HCT116 (cell line): ENCODE data around the gene RFX2. TPM values are rescaled to one million over a fixed set of nuclear protein-coding genes. Genes with fewer than 3 reads are reported as not detected.

ENCODE experiments used
- ATAC-seq: fragments of 200-7000 bp; cut with Tn5 transposase; 2 replicates; pipeline ENCODE4 v1.9.1; 2020; ENCODE audit warnings: mild to moderate bottlenecking, moderate library complexity
- BruUV-seq: library from RNA; stranded (reverse); fragments of 400-500 nt; replicated peaks from 2 replicates; lab custom pipeline; 2021; lab: Mats Ljungman, UMichigan
- CTCF ChIA-PET: fragments of 300-600 bp; sonication (Branson Sonifier 250); formaldehyde crosslinking; loops from one replicate; lab custom pipeline; 2021; ENCODE audit warnings: antibody characterized with exemption; lab: Charles Lee
- POLR2A ChIA-PET: fragments of 300-600, 350-600 bp; sonication (Branson Sonifier 250); formaldehyde crosslinking; loops from one replicate; lab custom pipeline; 2021; ENCODE audit warnings: antibody characterized with exemption; lab: Charles Lee
- RAD21 ChIA-PET, 2 experiments: fragments of 300-600 bp; sonication (Branson Sonifier 250); formaldehyde crosslinking; loops; one replicate each; lab custom pipeline; 2023; ENCODE audit warnings: low total read pairs in 2 of 2; ENCODE audit not compliant: uncharacterized antibody in 2 of 2, unreplicated experiment in 2 of 2, low non-redundant PET in 1 of 2; lab: Charles Lee
- DNase-seq: peaks from one replicate; pipeline ENCODE4 v3.0.0-alpha.2; 2010; ENCODE audit warnings: low read depth, low spot score
- H2AFZ ChIP-seq: fragments of 200-600 bp; shearing (Covaris generic), sonication (generic); 2 replicates; pipeline ENCODE4 v1.6.1; 2017; ENCODE audit warnings: low read depth, mixed run types, mixed read lengths, antibody characterized with exemption, low read length; ENCODE audit not compliant: poor library complexity, severe bottlenecking
- H3K27ac ChIP-seq: 2 replicates; pipeline ENCODE4 v1.5.1; 2012; ENCODE audit warnings: low read depth, low read length
- H3K27me3 ChIP-seq: fragments of 200-600 bp; sonication (generic); 2 replicates; pipeline ENCODE4 v1.6.1; 2016; ENCODE audit warnings: mixed run types, low read length, mixed read lengths; ENCODE audit not compliant: insufficient read depth
- H3K36me3 ChIP-seq, 2 experiments: fragments of 200-500 bp in 1 of 2; fragments of 200-600 bp in 1 of 2; sonication (Bioruptor generic) in 1 of 2; sonication (generic) in 1 of 2; 2 replicates each; pipeline versions ENCODE4 v1.5.1 to v1.6.1; 2014 to 2016; ENCODE audit warnings: low read length in 2 of 2, inconsistent platforms in 1 of 2, mixed read lengths in 1 of 2, mixed run types in 1 of 2; ENCODE audit not compliant: insufficient read depth in 2 of 2, control insufficient read depth in 1 of 2
- H3K4me1 ChIP-seq, 2 experiments: fragments of 200-600 bp in 1 of 2; sonication (generic) in 1 of 2; 2 replicates each; pipeline versions ENCODE4 v1.5.1 to v1.6.1; 2012 to 2017; ENCODE audit warnings: low read length in 2 of 2, inconsistent platforms in 1 of 2, mild to moderate bottlenecking in 1 of 2, mixed read lengths in 1 of 2, mixed run types in 1 of 2, moderate library complexity in 1 of 2; ENCODE audit not compliant: insufficient read depth in 2 of 2, control insufficient read depth in 1 of 2
- H3K4me2 ChIP-seq: fragments of 200-600 bp; sonication (generic); 2 replicates; pipeline ENCODE4 v1.6.1; 2017; ENCODE audit warnings: mixed run types, low read length, mixed read lengths
- H3K4me3 ChIP-seq, 2 experiments: fragments of 200-600 bp in 1 of 2; sonication (generic) in 1 of 2; replicated peaks in 1 of 2; 2 replicates each; pipeline ENCODE4 v1.5.1; 2011 to 2016; ENCODE audit warnings: low read length in 2 of 2, control low read depth in 1 of 2, low read depth in 1 of 2, mild to moderate bottlenecking in 1 of 2, mixed read lengths in 1 of 2, mixed run types in 1 of 2
- H3K79me2 ChIP-seq: fragments of 200-600 bp; sonication (generic); 2 replicates; pipeline ENCODE4 v1.6.1; 2017; ENCODE audit warnings: mild to moderate bottlenecking, mixed run types, low read length, moderate library complexity, mixed read lengths; ENCODE audit not compliant: insufficient read depth
- H3K9ac ChIP-seq: fragments of 200-600 bp; sonication (generic); 2 replicates; pipeline ENCODE4 v1.6.1; 2016; ENCODE audit warnings: low read length, mixed read lengths
- H3K9me2 ChIP-seq: fragments of 200-600 bp; sonication (generic), shearing (Covaris generic); 2 replicates; pipeline ENCODE4 v1.6.1; 2017; ENCODE audit warnings: mixed run types, mild to moderate bottlenecking, moderate library complexity; ENCODE audit not compliant: insufficient read depth
- H3K9me3 ChIP-seq, 2 experiments: fragments of 200-500 bp in 1 of 2; fragments of 200-600 bp in 1 of 2; sonication (Bioruptor generic) in 1 of 2; sonication (generic) in 1 of 2; 2 replicates each; pipeline ENCODE4 v1.6.1; 2014 to 2017; ENCODE audit warnings: low read length in 2 of 2, mixed read lengths in 2 of 2, inconsistent platforms in 1 of 2, low read depth in 1 of 2, mild to moderate bottlenecking in 1 of 2, mixed run types in 1 of 2, moderate library complexity in 1 of 2; ENCODE audit not compliant: control insufficient read depth in 1 of 2, insufficient read depth in 1 of 2
- H4K20me1 ChIP-seq: fragments of 200-600 bp; sonication (generic), shearing (Covaris generic); 2 replicates; pipeline ENCODE4 v1.6.1; 2017; ENCODE audit warnings: mixed run types, mild to moderate bottlenecking, moderate library complexity; ENCODE audit not compliant: insufficient read depth
- CBX3 ChIP-seq: IDR thresholded peaks from 2 replicates; pipeline ENCODE4 v1.6.1; 2012; ENCODE audit warnings: low read depth
- CEBPB ChIP-seq: IDR thresholded peaks from 2 replicates; pipeline ENCODE4 v1.6.1; 2012; ENCODE audit warnings: low read depth
- POLR2A ChIP-seq: IDR thresholded peaks from 2 replicates; pipeline ENCODE4 v1.7.0; 2011; ENCODE audit warnings: borderline replicate concordance; ENCODE audit not compliant: insufficient read depth, insufficient read length; ENCODE audit errors: extremely low read depth
- POLR2AphosphoS5 ChIP-seq: IDR thresholded peaks from 2 replicates; pipeline ENCODE4 v1.6.1; 2011; ENCODE audit warnings: mild to moderate bottlenecking, low read depth, low read length, moderate library complexity
- TCF7L2 ChIP-seq: IDR thresholded peaks from 2 replicates; pipeline ENCODE4 v1.7.0; 2011; ENCODE audit warnings: borderline replicate concordance, inconsistent platforms; ENCODE audit not compliant: insufficient read depth, insufficient read length; ENCODE audit errors: extremely low read depth
- YY1 ChIP-seq: IDR thresholded peaks from 2 replicates; pipeline ENCODE4 v1.6.1; 2011; ENCODE audit warnings: low read length, low read depth, moderate library complexity, mild to moderate bottlenecking; ENCODE audit not compliant: insufficient replicate concordance; ENCODE audit errors: extremely low read depth
- ZFX ChIP-seq: fragments of 450-650 bp; IDR thresholded peaks from 2 replicates; pipeline ENCODE4 v1.6.1; 2017
- intact Hi-C: fragments of 100-400 bp; cut with micrococcal nuclease; formaldehyde crosslinking; loops from 2 replicates; pipeline ENCODE4 v1.10.0; 2022
- total RNA-seq: library from RNA; stranded (reverse); gene quantifications from one replicate; pipeline ENCODE4 v1.2.1, GENCODE V29; 2021; ENCODE audit not compliant: unreplicated experiment
- TF ChIP-seq, protein P1 (sequence below): IDR thresholded peaks from 2 replicates; pipeline ENCODE4 v1.6.1; 2012; ENCODE audit warnings: low read depth
- TF ChIP-seq, protein P2 (sequence below): IDR thresholded peaks from 2 replicates; pipeline ENCODE4 v1.6.1; 2011; ENCODE audit warnings: mild to moderate bottlenecking, low read length, moderate library complexity; ENCODE audit not compliant: insufficient replicate concordance; ENCODE audit errors: extremely low read depth

RFX2 gene
- total RNA-seq, 1 experiment from 2014 or later = 13.7 TPM

DNA sequence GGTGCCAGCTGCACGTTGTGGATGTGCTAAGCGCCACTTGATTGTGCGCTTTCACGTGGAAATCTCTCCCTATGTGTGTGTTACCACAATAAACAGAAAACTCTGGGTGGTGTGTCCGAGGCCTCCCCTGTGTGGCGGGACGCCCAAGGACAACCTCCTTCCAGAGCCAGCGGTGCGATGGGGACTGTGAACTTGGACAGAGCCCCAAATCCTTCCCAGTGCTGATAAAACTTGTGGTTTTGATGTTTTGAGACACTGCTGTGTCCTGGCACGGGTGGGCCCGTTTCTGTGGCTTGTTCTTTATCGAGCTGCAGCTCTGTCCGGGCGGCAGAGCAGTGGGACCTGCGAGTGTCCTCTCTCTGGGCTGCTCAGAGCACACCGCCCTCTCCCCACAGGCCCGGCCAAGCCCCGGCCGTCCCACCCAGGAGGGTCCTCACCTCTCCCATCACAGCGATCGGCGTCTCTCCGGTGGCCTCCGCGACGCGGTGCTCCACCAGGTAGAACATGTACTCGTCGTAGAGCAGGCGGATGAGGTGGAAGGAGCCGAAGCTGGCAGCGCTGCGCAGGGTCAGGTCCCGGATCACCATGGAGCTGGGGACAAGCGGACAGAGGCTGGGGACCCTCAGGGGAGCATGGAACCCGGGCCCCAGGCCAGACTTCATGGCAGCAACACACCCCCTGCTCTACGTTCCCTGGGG, 113.5 kb downstream of the RFX2 start:
- no peak overlapping the region for H2AFZ ChIP-seq
- no peaks in the 10 kb centered on the region for H4K20me1 ChIP-seq
- ChIA-PET POLR2A (no interaction called here), RAD21 (no interaction called here), CTCF (interaction anchor here (1.2 kb wide), 1 partner anchor 26 kb away, joined by 3 read pairs; no protein-coding TSS in a partner anchor)
- H3K4me3 ChIP-seq = no peak overlapping the region
- no peaks in the 10 kb centered on the region for H3K9me2 ChIP-seq
- BruUV-seq = no TSS peak
- H3K4me1 ChIP-seq = no peaks in the 10 kb centered on the region
- H3K4me2 ChIP-seq = no peak overlapping the region
- no peak overlapping the region for H3K27ac ChIP-seq
- H3K9ac ChIP-seq = no peak overlapping the region
- H3K79me2 ChIP-seq = no peaks in the 10 kb centered on the region
- no peaks in the 10 kb centered on the region for H3K36me3 ChIP-seq
- H3K27me3 ChIP-seq = no peaks in the 10 kb centered on the region
- no peak for ATAC-seq
- H3K9me3 ChIP-seq = no peaks in the 10 kb centered on the region
- TF ChIP-seq CEBPB (no peak), POLR2A (no peak), TCF7L2 (no peak), POLR2AphosphoS5 (no peak), CBX3 (no peak), YY1 (no peak), ZFX (no peak)
- TF ChIP-seq, protein P1, sequence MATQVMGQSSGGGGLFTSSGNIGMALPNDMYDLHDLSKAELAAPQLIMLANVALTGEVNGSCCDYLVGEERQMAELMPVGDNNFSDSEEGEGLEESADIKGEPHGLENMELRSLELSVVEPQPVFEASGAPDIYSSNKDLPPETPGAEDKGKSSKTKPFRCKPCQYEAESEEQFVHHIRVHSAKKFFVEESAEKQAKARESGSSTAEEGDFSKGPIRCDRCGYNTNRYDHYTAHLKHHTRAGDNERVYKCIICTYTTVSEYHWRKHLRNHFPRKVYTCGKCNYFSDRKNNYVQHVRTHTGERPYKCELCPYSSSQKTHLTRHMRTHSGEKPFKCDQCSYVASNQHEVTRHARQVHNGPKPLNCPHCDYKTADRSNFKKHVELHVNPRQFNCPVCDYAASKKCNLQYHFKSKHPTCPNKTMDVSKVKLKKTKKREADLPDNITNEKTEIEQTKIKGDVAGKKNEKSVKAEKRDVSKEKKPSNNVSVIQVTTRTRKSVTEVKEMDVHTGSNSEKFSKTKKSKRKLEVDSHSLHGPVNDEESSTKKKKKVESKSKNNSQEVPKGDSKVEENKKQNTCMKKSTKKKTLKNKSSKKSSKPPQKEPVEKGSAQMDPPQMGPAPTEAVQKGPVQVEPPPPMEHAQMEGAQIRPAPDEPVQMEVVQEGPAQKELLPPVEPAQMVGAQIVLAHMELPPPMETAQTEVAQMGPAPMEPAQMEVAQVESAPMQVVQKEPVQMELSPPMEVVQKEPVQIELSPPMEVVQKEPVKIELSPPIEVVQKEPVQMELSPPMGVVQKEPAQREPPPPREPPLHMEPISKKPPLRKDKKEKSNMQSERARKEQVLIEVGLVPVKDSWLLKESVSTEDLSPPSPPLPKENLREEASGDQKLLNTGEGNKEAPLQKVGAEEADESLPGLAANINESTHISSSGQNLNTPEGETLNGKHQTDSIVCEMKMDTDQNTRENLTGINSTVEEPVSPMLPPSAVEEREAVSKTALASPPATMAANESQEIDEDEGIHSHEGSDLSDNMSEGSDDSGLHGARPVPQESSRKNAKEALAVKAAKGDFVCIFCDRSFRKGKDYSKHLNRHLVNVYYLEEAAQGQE = no peak
- TF ChIP-seq, protein P2, sequence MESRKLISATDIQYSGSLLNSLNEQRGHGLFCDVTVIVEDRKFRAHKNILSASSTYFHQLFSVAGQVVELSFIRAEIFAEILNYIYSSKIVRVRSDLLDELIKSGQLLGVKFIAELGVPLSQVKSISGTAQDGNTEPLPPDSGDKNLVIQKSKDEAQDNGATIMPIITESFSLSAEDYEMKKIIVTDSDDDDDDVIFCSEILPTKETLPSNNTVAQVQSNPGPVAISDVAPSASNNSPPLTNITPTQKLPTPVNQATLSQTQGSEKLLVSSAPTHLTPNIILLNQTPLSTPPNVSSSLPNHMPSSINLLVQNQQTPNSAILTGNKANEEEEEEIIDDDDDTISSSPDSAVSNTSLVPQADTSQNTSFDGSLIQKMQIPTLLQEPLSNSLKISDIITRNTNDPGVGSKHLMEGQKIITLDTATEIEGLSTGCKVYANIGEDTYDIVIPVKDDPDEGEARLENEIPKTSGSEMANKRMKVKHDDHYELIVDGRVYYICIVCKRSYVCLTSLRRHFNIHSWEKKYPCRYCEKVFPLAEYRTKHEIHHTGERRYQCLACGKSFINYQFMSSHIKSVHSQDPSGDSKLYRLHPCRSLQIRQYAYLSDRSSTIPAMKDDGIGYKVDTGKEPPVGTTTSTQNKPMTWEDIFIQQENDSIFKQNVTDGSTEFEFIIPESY = no peak
- DNase-seq = no peak
- intact Hi-C loops = no loop called here
